HepG2 (cell line): ENCODE data around the gene TNNT1. TPM values are rescaled to one million over a fixed set of nuclear protein-coding genes. Genes with fewer than 3 reads are reported as not detected.

Source experiments
- CREB1 ChIP-seq, 2 experiments: fragments of 450-650 bp in 1 of 2; IDR thresholded peaks; 2 replicates each; pipeline ENCODE4 v1.6.1; 2016 to 2017; ENCODE audit warnings: control low read depth in 1 of 2, mild to moderate bottlenecking in 1 of 2, missing compliant biosample characterization in 1 of 2, missing genetic modification characterization in 1 of 2
- CREM ChIP-seq, 2 experiments: sonication (generic) in 1 of 2; formaldehyde crosslinking in 1 of 2; IDR thresholded peaks; 2 replicates each; pipeline versions ENCODE4 v1.4.0 to v1.6.1; 2016 to 2020; ENCODE audit warnings: antibody characterized with exemption in 1 of 2, mild to moderate bottlenecking in 1 of 2, missing genetic modification reagents in 1 of 2
- HMG20A ChIP-seq: IDR thresholded peaks from 2 replicates; pipeline ENCODE4 v1.6.1; 2016; ENCODE audit warnings: borderline replicate concordance
- HOXA3 ChIP-seq: sonication (generic); formaldehyde crosslinking; IDR thresholded peaks from 2 replicates; pipeline ENCODE4 v1.5.0; 2020; ENCODE audit warnings: missing genetic modification reagents
- IRF2 ChIP-seq: IDR thresholded peaks from 2 replicates; pipeline ENCODE4 v1.6.1; 2018; ENCODE audit warnings: missing genetic modification reagents, missing compliant biosample characterization
- KAT8 ChIP-seq: IDR thresholded peaks from 2 replicates; pipeline ENCODE4 v1.6.1; 2016; ENCODE audit warnings: missing genetic modification reagents, missing compliant biosample characterization
- NFRKB ChIP-seq: fragments of 450-650 bp; IDR thresholded peaks from 2 replicates; pipeline ENCODE4 v1.6.1; 2017
- PHF20 ChIP-seq: sonication (generic); formaldehyde crosslinking; IDR thresholded peaks from 2 replicates; pipeline ENCODE4 v1.5.0; 2020; ENCODE audit warnings: mild to moderate bottlenecking, missing genetic modification reagents
- PTBP1 ChIP-seq: fragments of 200-400 bp; formaldehyde crosslinking; IDR thresholded peaks from 2 replicates; pipeline ENCODE4 v1.6.1; 2018; ENCODE audit warnings: low read length, low read depth; ENCODE audit not compliant: poor library complexity, severe bottlenecking
- SAP130 ChIP-seq: IDR thresholded peaks from 2 replicates; pipeline ENCODE4 v1.6.1; 2016; ENCODE audit warnings: low read depth
- SPEN ChIP-seq: sonication (generic); formaldehyde crosslinking; IDR thresholded peaks from 2 replicates; pipeline ENCODE4 v1.5.1; 2020; ENCODE audit warnings: low read depth, mild to moderate bottlenecking, missing genetic modification reagents
- ZBTB8A ChIP-seq: sonication (generic); formaldehyde crosslinking; IDR thresholded peaks from 2 replicates; pipeline ENCODE4 v1.4.0; 2020; ENCODE audit warnings: mild to moderate bottlenecking, low read depth, missing genetic modification reagents, borderline replicate concordance
- ZMYM4 ChIP-seq: sonication (generic); formaldehyde crosslinking; IDR thresholded peaks from 2 replicates; pipeline ENCODE4 v1.8.1; 2023; ENCODE audit warnings: mild to moderate bottlenecking, missing genetic modification reagents
- ZNF207 ChIP-seq: fragments of 450-650 bp; IDR thresholded peaks from 2 replicates; pipeline ENCODE4 v1.6.1; 2016; ENCODE audit warnings: antibody characterized with exemption, borderline replicate concordance
- ZNF292 ChIP-seq: sonication (generic); formaldehyde crosslinking; IDR thresholded peaks from 2 replicates; pipeline ENCODE4 v1.8.1; 2022; ENCODE audit warnings: mild to moderate bottlenecking, low read depth, missing genetic modification reagents, borderline replicate concordance
- ZNF550 ChIP-seq: sonication (generic); formaldehyde crosslinking; IDR thresholded peaks from 2 replicates; pipeline ENCODE4 v1.4.0; 2020; ENCODE audit warnings: mild to moderate bottlenecking, missing genetic modification reagents, borderline replicate concordance
- ZNF564 ChIP-seq: sonication (generic); formaldehyde crosslinking; IDR thresholded peaks from 2 replicates; pipeline ENCODE4 v1.8.1; 2023; ENCODE audit warnings: mild to moderate bottlenecking, missing genetic modification reagents
- ZNF788 ChIP-seq: sonication (generic); formaldehyde crosslinking; IDR thresholded peaks from 2 replicates; pipeline ENCODE4 v1.5.0; 2020; ENCODE audit warnings: mild to moderate bottlenecking, missing genetic modification reagents, borderline replicate concordance
- polyA plus RNA-seq, 8 experiments: library from polyadenylated mRNA; depleted of rRNA in 3 of 8; stranded (reverse) in 7 of 8; unstranded in 1 of 8; fragments of >200 nt; fragmentation: Illumina TruSeq in 4 of 8; extraction: Trizol in 4 of 8; gene quantifications; 2 replicates each; pipeline versions ENCODE4 v1.2.1 to v1.2.3, GENCODE V29; 2011 to 2016; ENCODE audit warnings: low read depth in 4 of 8, missing spikeins in 1 of 8, mixed read lengths in 1 of 8; ENCODE audit not compliant: insufficient read depth in 1 of 8
- total RNA-seq, 5 experiments: library from RNA; depleted of rRNA; stranded (reverse); fragments of >200 nt; fragmentation: Illumina TruSeq; extraction: Trizol; gene quantifications; 2 replicates each; pipeline ENCODE4 v1.2.3, GENCODE V29; 2016; ENCODE audit warnings: low read depth in 1 of 5
- TF ChIP-seq, protein P1 (sequence below), 2 experiments: sonication (generic) in 1 of 2; formaldehyde crosslinking in 1 of 2; IDR thresholded peaks; 2 replicates each; pipeline versions ENCODE4 v1.5.1 to v1.6.1; 2011 to 2020; ENCODE audit warnings: borderline replicate concordance in 1 of 2, low read depth in 1 of 2, low read length in 1 of 2, mild to moderate bottlenecking in 1 of 2, missing genetic modification reagents in 1 of 2, moderate library complexity in 1 of 2
- TF ChIP-seq, protein P2 (sequence below): sonication (generic); formaldehyde crosslinking; IDR thresholded peaks from 2 replicates; pipeline ENCODE4 v1.4.0; 2020; ENCODE audit warnings: missing genetic modification reagents, borderline replicate concordance
- TF ChIP-seq, protein P3 (sequence below): sonication (generic); formaldehyde crosslinking; IDR thresholded peaks from 2 replicates; pipeline ENCODE4 v1.4.0; 2020; ENCODE audit warnings: missing genetic modification reagents, low read depth, mild to moderate bottlenecking, borderline replicate concordance
- TF ChIP-seq, protein P4 (sequence below): IDR thresholded peaks from 2 replicates; pipeline ENCODE4 v1.6.1; 2016; ENCODE audit warnings: low read depth

The TNNT1 gene
- total and polyA plus RNA-seq, 2 of the 13 experiments (the other 11 are each of a cell fraction or from before 2014, with no cell fraction given) = 1.3 to 2.4 TPM

DNA sequence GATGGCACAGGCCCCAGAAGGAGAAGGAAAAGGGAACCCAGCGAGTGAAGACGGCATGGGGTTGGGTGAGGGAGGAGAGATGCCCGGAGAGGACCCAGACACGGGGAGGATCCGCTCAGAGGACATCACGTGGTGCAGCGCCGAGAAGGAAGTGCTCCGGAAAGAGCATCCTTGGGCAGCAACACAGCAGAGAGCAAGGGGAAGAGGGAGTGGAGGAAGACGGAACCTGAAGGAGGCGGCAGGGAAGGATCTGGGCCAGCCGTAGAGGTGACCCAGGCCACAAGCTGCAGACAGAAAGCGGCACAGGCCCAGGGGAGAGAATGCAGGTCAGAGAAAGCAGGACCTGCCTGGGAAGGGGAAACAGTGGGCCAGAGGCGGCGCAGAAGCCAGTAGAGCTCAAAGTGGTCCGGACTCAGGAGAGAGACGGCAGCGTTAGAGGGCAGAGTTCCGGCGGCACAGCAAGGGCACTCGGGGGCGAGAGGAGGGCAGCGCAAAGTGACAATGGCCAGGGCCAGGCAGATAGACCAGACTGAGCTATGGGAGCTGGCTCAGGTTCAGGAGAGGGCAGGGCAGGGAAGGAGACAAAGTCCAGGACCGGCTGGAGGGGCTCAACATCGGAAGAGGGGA is 32.7 kb downstream of the TNNT1 start (continued):
- TF ChIP-seq ZNF207 (no peak), HOXA3 (CRISPR knock-in tag) (no peak), SAP130 (CRISPR knock-in tag) (peak; percentile 47; the same call in 1 of the 2 replicates), SPEN (CRISPR knock-in tag) (no peak; the same call in 1 of the 2 replicates), NFRKB (no peak), ZMYM4 (CRISPR knock-in tag) (peak; percentile 31; the same call in 1 of the 2 replicates), CREB1 (IDR thresholded peaks at IDR 0.05) (no peak), CREB1 (CRISPR knock-in tag; IDR thresholded peaks at IDR 0.05) (no peak), KAT8 (CRISPR knock-in tag) (no peak), ZNF550 (CRISPR knock-in tag) (no peak), PTBP1 (no peak), IRF2 (CRISPR knock-in tag) (no peak), ZBTB8A (CRISPR knock-in tag) (no peak), ZNF564 (no peak), ZNF788 (CRISPR knock-in tag) (no peak), PHF20 (CRISPR knock-in tag) (no peak), CREM (IDR thresholded peaks at IDR 0.05) (no peak), CREM (CRISPR knock-in tag; IDR thresholded peaks at IDR 0.05) (no peak), ZNF292 (CRISPR knock-in tag) (0 out of 2 replicates have a peak, but pooled peaks have one; percentile 47), HMG20A (CRISPR knock-in tag) (no peak)
- TF ChIP-seq, protein P1, sequence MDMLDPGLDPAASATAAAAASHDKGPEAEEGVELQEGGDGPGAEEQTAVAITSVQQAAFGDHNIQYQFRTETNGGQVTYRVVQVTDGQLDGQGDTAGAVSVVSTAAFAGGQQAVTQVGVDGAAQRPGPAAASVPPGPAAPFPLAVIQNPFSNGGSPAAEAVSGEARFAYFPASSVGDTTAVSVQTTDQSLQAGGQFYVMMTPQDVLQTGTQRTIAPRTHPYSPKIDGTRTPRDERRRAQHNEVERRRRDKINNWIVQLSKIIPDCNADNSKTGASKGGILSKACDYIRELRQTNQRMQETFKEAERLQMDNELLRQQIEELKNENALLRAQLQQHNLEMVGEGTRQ (IDR thresholded peaks at IDR 0.05; ENCODE audit: low read depth, low read length) = peak; percentile 69
- TF ChIP-seq, protein P1 (CRISPR knock-in tag; IDR thresholded peaks at IDR 0.05; ENCODE audit: borderline replicate concordance) = peak; percentile 70; the same call in 1 of the 2 replicates
- TF ChIP-seq, protein P2, sequence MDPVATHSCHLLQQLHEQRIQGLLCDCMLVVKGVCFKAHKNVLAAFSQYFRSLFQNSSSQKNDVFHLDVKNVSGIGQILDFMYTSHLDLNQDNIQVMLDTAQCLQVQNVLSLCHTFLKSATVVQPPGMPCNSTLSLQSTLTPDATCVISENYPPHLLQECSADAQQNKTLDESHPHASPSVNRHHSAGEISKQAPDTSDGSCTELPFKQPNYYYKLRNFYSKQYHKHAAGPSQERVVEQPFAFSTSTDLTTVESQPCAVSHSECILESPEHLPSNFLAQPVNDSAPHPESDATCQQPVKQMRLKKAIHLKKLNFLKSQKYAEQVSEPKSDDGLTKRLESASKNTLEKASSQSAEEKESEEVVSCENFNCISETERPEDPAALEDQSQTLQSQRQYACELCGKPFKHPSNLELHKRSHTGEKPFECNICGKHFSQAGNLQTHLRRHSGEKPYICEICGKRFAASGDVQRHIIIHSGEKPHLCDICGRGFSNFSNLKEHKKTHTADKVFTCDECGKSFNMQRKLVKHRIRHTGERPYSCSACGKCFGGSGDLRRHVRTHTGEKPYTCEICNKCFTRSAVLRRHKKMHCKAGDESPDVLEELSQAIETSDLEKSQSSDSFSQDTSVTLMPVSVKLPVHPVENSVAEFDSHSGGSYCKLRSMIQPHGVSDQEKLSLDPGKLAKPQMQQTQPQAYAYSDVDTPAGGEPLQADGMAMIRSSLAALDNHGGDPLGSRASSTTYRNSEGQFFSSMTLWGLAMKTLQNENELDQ = no peak
- TF ChIP-seq, protein P3, sequence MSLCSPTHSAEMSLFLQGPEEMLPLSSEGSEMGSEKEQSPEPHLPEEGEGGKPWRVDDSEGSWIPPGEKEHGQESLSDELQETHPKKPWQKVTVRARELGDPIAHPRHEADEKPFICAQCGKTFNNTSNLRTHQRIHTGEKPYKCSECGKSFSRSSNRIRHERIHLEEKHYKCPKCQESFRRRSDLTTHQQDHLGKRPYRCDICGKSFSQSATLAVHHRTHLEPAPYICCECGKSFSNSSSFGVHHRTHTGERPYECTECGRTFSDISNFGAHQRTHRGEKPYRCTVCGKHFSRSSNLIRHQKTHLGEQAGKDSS (CRISPR knock-in tag) = no peak
- TF ChIP-seq, protein P4, sequence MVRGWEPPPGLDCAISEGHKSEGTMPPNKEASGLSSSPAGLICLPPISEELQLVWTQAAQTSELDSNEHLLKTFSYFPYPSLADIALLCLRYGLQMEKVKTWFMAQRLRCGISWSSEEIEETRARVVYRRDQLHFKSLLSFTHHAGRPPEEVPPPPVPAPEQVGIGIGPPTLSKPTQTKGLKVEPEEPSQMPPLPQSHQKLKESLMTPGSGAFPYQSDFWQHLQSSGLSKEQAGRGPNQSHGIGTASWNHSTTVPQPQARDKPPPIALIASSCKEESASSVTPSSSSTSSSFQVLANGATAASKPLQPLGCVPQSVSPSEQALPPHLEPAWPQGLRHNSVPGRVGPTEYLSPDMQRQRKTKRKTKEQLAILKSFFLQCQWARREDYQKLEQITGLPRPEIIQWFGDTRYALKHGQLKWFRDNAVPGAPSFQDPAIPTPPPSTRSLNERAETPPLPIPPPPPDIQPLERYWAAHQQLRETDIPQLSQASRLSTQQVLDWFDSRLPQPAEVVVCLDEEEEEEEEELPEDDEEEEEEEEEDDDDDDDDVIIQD (CRISPR knock-in tag) = no peak
